HG03520 (cell line): ENCODE data around the gene PRSS36.

Source experiments
- ATAC-seq: cut with Tn5 transposase; IDR thresholded peaks from one replicate; pipeline ENCODE4 v1.9.1; 2021; ENCODE audit warnings: mild to moderate bottlenecking, moderate library complexity; ENCODE audit not compliant: unreplicated experiment

Gene PRSS36

GRCh38 chr16:31128711-31129567 is 20.9 kb downstream of the PRSS36 start:
- no peak for ATAC-seq

- ATAC-seq, result no peak
Observed at GRCh38 chr16:31127182-31127581, 22.7 kb downstream of the PRSS36 start.

GRCh38 chr16:31125844-31126243 is 24.0 kb downstream of the PRSS36 start:
- ATAC-seq, result no peak

- no peak for ATAC-seq
Observed at GRCh38 chr16:31120129-31120528, 29.7 kb downstream of the PRSS36 start.

GRCh38 chr16:31118223-31119155 is 31.4 kb downstream of the PRSS36 start:
- ATAC-seq, result no peak

- peak; percentile 86 for ATAC-seq
Observed at GRCh38 chr16:31117384-31118222, 32.3 kb downstream of the PRSS36 start, which contains the start of gene KAT8. KAT8 (plus strand) TSS chr16:31117664; CDS start chr16:31117682, 18 bp downstream.

GRCh38 chr16:31114468-31114867 is 35.4 kb downstream of the PRSS36 start:
- no peak for ATAC-seq

- ATAC-seq, result no peak
Observed at GRCh38 chr16:31113121-31114120, 36.4 kb downstream of the PRSS36 start.

- no peak for ATAC-seq
Observed at GRCh38 chr16:31112711-31113110, 37.2 kb downstream of the PRSS36 start.

GRCh38 chr16:31111881-31112466 is 37.9 kb downstream of the PRSS36 start:
- no peak for ATAC-seq

- no peak for ATAC-seq
Observed at GRCh38 chr16:31110106-31111034, 39.5 kb downstream of the PRSS36 start.

- no peak for ATAC-seq
Observed at GRCh38 chr16:31109622-31110021, 40.2 kb downstream of the PRSS36 start.

- ATAC-seq, result no peak
Observed at GRCh38 chr16:31108794-31109558, 40.9 kb downstream of the PRSS36 start.

- peak; percentile 55 for ATAC-seq
Observed at GRCh38 chr16:31108035-31108793, 41.7 kb downstream of the PRSS36 start, which contains the start of gene BCKDK. BCKDK (plus strand) TSS chr16:31108386; CDS start chr16:31109224, 838 bp downstream.

GRCh38 chr16:31107465-31107867 is 42.4 kb downstream of the PRSS36 start:
- no peak for ATAC-seq
